ENCODE measurements around the gene MTA1.

- no peak for TF ChIP-seq CTCF (IDR thresholded peaks at IDR 0.05)
- no peak for TF ChIP-seq POLR2AphosphoS5 (IDR thresholded peaks at IDR 0.05)
- TF ChIP-seq POLR2A (IDR thresholded peaks at IDR 0.05; ENCODE audit: low read depth) = no peak
- TF ChIP-seq EP300 (IDR thresholded peaks at IDR 0.05) = no peak
Measured at GRCh38 chr14:105519946-105520698, 100.5 kb downstream of the MTA1 start.
